RPMI7951 (cell line): ENCODE measurements around the gene SLC16A10. TPM values are rescaled to one million over a fixed set of nuclear protein-coding genes. Genes with fewer than 3 reads are reported as not detected.
"Not testable (repeated sequence)": the region's sequence is repeated elsewhere in the genome, so short reads cannot be mapped to it uniquely, and the experiment has no call there.

Experiments
- DNase-seq: peaks from one replicate; pipeline ENCODE4 v3.0.0-alpha.2; 2012; ENCODE audit warnings: low read depth
- total RNA-seq: library from RNA; depleted of rRNA; stranded (reverse); fragments of >200 nt; shearing (Covaris generic); gene quantifications from 2 replicates; pipeline ENCODE4 v1.2.3, GENCODE V29; 2014; rRNA removed

SLC16A10 gene, protein sequence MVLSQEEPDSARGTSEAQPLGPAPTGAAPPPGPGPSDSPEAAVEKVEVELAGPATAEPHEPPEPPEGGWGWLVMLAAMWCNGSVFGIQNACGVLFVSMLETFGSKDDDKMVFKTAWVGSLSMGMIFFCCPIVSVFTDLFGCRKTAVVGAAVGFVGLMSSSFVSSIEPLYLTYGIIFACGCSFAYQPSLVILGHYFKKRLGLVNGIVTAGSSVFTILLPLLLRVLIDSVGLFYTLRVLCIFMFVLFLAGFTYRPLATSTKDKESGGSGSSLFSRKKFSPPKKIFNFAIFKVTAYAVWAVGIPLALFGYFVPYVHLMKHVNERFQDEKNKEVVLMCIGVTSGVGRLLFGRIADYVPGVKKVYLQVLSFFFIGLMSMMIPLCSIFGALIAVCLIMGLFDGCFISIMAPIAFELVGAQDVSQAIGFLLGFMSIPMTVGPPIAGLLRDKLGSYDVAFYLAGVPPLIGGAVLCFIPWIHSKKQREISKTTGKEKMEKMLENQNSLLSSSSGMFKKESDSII
- 0.10 TPM in 1 of 2 replicates, not detected in the other for total RNA-seq

DNA sequence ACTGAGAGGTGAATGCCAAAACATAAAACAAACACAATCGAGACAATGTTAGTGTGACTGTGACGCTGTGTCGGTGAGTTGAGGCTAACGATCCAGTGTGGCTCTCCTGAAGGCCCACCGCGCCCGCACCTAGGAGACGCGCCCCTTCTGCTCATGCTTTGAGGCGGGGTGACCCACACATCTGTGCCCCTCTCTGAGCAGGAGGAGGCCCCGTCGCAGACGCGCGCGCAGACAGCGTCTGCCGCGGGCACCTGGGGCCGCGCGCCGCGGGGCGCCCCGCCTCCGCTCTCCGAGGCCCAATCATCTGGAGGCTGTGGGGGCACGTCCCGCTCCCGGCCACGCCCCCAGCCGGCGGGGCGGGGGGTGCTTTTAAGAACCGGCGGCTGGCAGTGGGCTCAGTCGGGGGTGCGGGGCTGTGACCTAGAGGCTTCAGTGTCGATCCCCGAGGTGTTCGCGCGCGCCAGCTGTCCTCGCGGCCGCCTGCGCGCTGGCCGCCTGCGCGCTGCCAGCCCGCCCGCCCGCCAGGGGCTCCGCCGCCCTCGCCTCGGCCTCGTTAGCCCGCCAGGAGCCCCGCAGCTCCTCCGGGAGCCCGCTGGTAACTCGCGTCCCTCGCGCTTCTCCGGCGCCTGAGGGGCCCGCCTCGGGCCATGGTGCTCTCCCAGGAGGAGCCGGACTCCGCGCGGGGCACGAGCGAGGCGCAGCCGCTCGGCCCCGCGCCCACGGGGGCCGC, at the start of gene SLC16A10:
Gene SLC16A10, plus strand, starts transcription at position 398 of the 730 bp plus-strand sequence. Its CDS starts 250 bp downstream, at position 648.
- DNase-seq = peak; percentile 21

DNA sequence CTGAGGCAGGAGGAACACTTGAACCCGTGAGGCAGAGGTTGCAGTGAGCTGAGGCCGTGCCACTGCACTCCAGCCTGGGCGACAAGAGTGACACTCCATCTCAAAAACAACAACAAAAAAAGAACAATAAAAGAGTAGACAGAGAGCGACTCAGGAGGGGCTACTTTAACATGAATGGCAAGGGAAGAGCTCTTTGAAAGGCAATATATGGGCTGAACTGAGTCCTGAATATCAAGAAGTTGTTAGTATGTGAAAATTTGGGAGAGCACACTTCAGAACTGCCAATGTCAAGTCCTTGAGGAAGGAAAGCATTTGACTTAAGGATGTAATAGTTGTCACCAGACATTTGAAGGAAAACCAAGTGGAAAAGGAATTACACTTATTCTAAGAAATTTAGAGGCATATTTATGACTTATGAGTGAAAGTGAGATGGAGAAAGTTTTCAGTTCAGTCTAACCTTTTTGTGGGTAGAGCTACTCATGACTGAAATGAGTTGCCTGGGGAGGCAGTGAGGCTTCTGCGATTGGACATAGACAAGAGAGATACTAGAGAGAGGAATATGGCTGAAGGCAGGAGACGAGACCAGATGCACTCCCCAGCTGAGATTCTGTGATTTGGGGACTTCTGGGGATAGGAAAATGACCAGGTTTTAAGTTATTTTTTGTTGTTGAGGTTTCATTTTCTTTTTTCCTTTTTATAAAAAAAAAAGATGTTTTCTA, 48.6 kb upstream of the SLC16A10 start:
- no peak for DNase-seq

DNA sequence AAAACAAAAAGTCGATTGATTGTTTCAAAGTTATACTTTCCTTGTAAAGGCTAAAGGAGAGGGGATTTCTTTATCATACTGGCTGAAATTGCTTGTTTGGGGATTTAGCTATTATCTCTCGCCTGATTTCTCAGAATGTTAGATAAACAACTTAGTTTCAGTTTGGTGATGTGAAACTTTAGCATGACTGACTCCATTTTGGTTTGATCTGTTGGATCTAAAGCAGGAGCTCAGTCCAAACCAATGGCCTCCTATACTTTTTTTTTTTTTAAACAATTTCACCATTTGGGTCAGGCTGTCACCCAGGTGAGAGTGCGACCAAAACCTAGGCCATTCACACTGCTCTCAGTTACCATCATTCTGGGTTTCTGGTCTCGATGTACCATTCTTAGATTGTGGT, 45.4 kb upstream of the SLC16A10 start:
- DNase-seq = no peak

DNA sequence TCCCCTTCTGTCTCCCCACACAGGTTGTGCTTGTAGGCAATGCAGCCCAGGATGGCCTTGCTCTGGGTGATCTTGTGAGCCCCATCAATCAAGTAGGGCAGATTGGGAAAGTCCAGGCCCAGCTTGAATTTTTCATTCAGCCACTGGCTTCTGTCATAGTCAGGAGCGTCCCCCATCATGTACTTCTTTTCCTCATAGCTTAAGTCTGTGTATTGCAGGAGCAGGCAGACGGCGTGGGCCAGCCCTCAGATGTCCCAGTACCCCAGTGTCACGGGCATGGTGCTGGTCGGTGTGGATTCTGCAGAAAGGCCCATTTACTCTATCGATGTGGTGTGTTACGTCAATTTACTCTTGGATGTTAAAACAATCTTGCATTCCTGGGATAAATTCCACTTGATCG, 40.1 kb upstream of the SLC16A10 start:
- DNase-seq = no peak

DNA sequence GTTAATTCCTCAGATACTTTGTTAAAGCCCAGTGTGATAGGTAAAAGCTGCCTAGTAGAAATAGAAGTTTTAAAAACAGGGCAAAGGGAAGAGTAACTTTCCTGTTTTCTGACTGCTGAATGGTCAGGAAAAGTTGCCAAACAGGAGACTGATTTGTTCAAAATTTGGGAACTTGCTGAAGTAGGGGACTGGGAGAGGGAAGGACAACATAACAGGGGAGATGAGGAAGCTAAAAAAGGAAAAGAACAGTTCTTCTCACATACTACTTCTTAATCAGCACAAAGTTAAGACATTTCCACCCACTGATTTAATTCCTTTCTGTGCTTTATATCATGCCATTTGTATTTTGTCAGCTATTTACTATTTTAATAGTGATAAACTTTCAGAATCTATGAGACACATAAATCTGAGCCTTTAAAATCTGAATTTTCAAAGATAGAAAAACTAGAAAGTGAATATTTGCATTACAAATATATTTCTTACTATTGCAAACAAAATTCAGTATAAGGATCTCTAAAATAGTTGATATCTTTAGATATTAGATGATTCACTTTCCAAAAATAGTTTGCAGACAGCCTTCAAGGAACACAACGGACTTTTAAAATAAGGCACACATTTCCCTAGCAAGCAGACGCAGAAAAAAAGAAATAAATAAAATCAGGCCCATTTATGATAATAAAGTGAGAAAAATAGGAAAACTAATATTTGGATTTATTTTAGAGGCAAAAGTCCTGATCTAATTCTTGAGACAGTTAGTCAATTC, 36.9 kb upstream of the SLC16A10 start:
- no peak for DNase-seq

DNA sequence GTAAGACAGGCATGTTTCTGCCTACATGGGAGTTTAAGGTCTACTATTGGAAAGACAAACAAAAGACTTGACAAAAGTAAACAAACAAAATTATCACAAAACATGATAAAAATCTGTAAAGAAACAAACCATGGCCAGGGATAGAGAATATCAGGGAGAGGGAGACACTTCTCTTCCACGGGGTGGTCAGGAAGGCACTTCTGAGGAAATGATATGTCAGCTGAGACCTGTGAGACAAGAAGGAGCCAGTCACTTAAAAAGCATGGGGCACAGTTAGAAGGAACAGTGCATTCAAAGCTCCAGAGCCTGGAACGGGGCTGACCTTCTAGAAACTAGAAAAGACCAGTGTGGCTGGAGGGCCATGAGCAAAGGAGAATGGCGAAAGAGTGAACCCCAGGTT, 35.1 kb upstream of the SLC16A10 start:
- DNase-seq = no peak

DNA sequence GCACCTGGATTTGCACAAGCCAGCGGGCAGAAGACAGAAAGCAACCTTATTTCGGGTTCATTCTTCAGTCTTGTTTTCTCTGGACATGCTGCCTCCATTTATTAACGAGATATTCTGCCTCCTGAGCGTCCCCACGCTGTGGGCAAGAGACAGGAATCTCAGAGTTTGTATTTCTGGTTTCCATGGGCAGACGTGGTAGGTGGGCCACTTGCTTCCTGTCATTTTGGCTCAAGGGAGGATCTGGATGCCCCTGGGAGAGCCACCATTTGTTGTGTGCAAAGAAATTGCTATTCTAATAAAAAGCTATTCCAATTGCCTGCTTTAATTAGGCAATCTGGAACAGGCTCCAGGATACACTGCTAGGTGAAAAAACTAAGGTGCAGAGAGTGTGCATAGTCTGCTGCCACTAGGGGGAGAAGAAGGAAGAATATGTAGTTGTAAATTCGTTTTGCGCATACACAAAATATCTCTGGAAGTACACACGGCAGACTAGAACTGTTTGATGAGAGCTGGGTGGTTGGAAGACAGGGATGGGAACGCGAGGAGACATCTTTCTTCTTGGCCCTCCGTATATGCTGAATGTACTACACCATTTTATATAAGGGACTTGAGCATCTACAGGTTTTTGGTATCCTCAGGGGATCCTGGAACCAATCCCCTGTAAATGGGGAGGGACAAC, 30.1 kb upstream of the SLC16A10 start:
- peak; percentile 51 for DNase-seq

DNA sequence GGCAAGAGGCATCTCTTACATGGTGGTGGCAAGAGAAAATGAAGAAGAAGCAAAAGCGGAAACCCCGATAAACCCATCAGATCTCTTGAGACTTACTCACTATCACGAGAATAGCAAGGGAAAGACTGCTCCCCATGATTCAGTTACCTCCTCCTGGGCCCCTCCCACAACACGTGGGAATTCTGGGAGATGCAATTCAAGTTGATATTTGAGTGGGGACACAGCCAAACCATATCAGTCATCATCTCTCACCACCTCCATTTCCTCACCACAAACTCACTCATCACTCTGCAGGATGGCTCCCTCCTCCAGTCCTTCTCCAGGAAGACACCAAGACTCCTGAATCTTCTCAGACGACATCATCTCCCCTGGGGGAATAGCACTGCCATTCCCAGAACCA, 25.8 kb upstream of the SLC16A10 start:
- DNase-seq = peak; percentile 46

DNA sequence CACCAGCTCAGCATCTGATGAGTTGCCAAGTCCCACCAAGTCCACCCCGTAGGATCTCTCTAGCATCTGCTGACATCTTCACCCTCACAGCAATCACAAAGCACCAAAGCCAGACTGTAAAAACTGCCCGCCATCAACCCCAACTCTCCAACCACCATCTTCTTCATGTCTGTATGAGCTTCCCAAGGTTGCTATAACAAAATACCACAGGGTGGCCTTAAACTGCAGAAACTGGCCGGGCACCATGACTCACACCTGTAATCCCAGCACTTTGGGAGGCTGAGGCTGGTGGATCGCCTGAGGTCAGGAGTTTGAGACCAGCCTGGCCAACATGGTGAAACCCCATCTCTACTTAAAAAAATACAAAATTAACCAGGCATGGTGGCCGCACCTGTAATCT, 25.3 kb upstream of the SLC16A10 start:
- DNase-seq = not testable (repeated sequence)

DNA sequence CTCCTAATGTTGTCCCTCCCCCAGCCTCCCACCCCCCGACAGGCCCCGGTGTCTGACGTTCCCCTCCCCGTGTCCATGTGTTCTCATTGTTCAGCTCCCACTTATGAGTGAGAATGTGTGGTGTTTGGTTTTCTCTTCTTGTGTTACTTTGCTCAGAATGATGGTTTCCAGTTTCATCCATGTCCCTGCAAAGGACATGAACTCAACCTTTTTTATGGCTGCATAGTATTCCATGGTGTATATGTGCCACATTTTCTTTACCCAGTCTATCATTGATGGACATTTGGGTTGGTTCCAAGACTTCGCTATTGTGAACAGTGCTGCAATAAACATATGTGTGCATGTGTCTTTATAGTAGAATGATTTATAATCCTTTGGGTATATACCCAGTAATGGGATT, 24.4 kb upstream of the SLC16A10 start:
- DNase-seq = not testable (repeated sequence)

DNA sequence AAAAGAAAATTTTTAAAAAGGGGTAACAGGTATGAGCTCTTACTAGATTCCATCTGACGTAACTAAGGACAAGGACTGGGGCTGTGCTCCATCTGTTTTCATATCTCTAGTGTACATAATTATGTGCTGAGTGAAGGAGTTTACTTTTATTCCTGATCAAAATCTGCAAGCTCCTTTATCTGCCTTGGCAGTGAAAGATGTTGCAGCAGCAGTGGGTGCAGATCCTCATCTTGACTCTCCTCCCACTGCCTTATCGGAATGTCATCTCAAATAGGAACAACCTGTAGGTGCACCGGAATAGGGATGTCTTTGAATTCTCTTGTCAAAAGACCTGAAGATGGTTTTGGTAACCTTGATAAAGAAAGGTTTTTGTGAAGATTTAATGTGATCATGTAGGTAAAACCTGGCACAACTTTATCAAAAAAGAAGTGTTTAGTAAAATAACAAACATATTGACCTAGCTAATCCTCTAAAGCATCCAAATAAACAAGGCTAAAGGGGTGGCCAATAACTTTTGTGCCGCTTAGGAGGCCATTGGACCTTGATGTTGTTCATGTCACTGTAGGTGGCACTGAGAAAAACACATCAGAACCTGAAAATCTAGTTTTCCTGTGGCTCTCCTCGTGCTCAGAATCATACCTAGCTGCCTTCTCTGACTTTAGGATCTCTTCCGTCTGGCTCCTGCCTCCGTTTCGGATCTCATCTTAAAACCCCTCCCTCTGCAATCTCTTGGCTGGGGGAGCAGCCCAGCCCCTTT, 19.0 kb upstream of the SLC16A10 start:
- DNase-seq = no peak

DNA sequence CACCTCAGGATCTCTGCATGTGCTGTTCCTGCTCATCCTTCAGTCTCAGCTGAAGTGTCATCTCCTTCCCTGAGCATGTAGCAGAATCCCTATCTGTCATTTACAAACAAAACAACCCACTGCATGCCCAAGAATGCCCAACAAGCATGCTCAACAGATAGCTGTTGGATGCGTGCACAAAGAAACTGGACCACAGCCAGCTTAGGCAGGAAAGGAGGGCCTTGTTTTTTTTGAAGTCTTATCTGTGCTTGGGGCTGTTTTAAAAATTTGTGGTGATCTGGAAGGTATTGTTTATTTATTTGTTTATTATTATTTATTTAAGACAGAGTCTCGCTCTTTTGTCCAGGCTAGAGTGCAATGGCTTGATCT, 18.5 kb upstream of the SLC16A10 start:
- DNase-seq = no peak

DNA sequence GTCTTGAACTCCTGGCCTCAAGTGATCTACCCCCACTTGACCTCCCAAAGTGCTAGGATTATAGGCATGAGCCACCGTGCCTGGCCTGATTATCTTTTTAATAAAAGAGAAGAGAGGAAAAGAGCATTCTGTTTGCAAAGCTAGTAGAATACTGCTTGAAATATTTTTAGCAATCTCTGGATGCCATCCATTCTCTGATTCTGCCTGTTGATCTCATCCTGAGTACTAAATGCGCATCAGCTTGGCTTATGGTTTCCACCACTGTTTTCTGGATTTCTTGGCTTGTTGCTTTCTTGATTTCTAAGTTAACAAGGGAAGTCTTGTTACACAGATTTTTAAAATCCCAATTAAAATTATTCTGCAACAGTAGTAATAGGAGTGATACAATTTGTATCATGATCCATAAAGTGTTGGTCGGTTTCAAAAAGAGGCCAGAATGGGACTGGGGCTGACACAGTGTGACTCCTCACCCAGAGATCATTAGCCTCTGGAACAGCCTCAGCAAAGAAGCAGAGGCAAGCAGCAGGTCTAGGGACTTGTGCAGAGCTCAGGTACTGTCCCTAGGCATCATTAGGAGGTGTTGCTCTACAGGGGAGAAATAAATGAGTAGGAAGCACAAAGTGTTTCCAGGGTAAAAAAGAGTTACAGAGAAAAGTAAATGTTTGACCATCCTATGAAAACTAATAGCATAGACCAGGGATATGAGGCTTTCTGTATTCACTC, 17.8 kb upstream of the SLC16A10 start:
- DNase-seq = no peak

DNA sequence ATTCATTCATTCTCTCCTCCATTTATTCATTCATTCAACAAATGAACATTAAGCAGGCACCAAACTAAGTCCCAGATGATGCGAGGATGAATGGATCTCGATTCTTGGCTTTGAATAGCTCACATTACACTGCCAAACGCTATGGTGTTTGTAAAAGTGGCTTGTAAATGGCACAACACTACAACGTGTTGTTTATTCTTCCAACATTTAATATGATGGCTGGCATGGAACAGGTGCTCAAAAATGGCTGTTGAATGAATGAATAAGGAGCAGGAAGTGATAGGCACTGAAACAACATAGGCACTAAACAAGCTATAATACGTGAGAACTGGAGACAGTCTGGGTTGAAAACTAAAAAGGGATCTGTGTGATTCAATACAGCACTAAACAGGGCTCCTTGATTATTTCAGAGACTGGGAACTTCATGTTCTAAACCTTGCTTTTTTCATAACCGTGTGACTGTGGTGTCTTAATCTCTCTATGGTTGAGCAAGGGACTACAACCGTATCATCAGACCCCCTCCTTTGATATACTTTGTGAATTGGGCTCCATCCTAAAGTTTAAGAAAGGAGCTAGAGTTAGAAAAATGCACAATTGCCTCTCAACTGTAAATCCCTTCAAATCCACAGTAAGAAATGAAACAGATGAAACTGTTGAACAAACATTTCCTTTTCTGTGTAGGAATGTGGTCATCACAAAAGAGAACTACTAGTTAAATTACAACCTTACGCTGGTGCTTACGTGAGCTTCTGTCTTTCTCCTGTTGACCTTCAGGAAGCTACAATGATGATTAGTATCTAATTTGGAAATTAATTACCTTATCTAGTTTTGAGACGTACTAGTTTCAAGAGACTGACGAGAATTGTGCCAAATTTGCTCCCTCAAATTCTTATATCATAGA, 16.9 kb upstream of the SLC16A10 start:
- DNase-seq = no peak

DNA sequence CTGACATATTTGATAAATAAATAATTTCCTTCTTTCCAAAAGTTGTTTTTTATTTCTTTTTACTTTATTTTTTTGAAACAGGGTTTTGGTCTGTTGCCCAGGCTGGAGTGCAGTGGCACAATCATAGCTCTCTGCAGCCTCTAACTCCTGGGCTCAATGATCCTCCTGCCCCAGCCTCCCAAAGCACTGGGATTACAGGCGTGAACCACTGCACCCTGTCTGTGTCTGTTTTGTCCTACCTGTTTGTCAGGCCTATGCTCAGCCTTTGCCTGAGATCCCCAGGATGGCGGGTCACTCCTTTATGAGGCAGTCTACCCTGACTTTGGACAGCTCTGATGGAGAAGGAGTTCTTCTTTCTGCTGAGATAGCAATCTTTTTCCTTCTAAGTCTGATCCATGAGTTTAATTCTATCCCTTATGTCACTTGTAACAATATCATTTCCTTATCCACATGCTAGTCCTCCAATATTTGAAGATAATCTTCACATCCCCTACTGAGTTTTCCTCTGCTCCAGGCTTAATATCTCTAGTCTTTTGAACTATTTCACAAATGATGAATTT, 14.4 kb upstream of the SLC16A10 start:
- DNase-seq = no peak

DNA sequence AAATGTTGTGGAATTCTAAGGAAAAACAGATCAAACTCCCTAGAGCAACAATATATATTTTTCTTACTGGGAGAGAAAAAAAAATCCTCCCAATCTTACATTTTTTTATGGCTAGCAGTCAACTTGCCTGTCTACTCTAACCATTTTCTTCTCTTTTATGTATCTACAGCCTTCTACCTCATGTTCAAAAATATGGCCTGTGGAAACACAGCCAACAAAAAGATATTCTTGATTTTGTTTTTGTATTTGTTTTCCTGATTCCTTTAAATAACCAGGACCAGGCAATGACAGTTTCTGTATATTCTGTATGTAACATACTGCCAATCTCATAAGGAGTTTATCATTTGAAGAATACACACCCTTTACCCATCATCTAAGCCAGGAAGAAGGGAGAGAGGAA, 13.0 kb upstream of the SLC16A10 start:
- DNase-seq = no peak

DNA sequence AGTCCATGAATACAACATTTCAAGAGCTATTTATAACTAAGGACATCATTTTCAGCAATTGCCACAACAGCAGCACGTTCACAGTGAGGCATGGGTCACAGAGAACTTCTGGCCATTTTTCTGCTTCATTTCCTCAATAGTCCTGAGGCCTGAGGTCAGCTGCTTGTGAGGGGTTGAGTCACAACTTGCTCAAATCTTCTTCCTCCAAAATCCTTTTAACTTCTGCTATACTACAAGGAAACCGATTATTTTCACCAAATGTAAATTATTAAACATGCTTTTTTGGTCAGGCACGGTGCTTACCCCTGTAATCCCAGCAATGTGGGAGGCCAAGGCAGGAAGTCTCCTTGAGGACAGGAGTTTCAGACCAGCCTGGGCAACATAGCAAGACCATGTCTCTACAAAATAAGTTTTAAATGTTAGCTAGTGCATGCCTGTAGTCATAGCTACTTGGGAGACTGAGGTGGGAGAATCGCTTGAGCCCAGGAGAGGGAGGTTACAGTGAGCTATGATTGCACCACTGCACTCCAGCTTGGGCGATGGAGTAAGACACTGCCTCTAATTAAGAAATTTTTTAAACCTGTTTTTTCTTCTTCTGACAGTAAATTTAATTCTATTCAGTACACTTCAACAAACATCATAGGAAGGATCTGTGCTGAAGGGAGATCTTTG, 11.1 kb upstream of the SLC16A10 start:
- DNase-seq = no peak

DNA sequence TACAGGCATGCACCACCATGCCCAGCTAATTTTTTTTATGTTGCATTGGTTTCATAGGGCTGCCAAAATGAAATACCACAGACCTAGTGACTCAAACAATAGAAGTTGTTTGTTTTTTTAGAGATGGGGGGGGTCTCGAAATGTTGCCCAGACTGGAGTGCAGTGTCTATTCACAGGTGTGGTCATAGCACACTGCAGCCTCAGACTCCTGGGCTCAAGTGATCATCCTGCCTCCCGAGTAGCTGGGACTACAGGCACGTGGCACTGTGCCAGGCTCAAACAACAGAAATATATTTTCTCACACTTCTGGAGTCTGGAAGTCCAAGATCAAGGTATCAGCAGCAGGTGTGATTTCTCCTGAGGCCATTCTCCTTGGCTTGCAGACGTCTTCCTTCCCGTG, 6.6 kb upstream of the SLC16A10 start:
- no peak for DNase-seq
